Type B pancreatic cell (in vitro differentiated cells): Measurements from ENCODE around the gene ITIH1. TPM values are rescaled to one million over a fixed set of nuclear protein-coding genes. Genes with fewer than 3 reads are reported as not detected.
A peak's percentile ranks its signal among the peaks of the same experiment; 100 is the strongest.

Experiments
- DNase-seq: peaks from one replicate; pipeline ENCODE4 v3.0.0; 2021; ENCODE audit warnings: mixed read lengths; ENCODE audit not compliant: unreplicated experiment; ENCODE audit errors: extremely low spot score
- H3K27ac Mint-ChIP-seq: 2 replicates; pipeline ENCODE4 v1.8.0; 2021; ENCODE audit warnings: mild to moderate bottlenecking, mixed read lengths
- H3K27me3 Mint-ChIP-seq: 2 replicates; pipeline ENCODE4 v1.8.0; 2021; ENCODE audit warnings: mixed read lengths
- H3K36me3 Mint-ChIP-seq: 2 replicates; pipeline ENCODE4 v1.8.0; 2021; ENCODE audit warnings: mixed read lengths
- H3K4me1 Mint-ChIP-seq: one replicate; pipeline ENCODE4 v1.8.0; 2021; ENCODE audit warnings: mixed read lengths; ENCODE audit not compliant: unreplicated experiment
- H3K4me3 Mint-ChIP-seq: 2 replicates; pipeline ENCODE4 v1.8.0; 2021; ENCODE audit warnings: mild to moderate bottlenecking, mixed read lengths
- H3K9me3 Mint-ChIP-seq: 2 replicates; pipeline ENCODE4 v1.8.0; 2021; ENCODE audit warnings: mixed read lengths
- CTCF ChIP-seq: fragments of 200-600 bp; sonication (generic); conservative IDR thresholded peaks from 2 replicates; pipeline ENCODE4 v1.5.0; 2021; ENCODE audit warnings: antibody characterized with exemption, mild to moderate bottlenecking
- total RNA-seq: library from RNA; stranded (reverse); gene quantifications from 2 replicates; pipeline ENCODE4 v1.2.1, GENCODE V29; 2021; ENCODE audit warnings: low replicate concordance

ITIH1 gene
- total RNA-seq, 1 donor from 2014 or later = 8.0 TPM

GRCh38 chr3:52798978-52799476, 21.6 kb downstream of the ITIH1 start:
- Mint-ChIP-seq H3K4me3 (no peak overlapping the region), H3K9me3 (no peaks in the 10 kb centered on the region), H3K4me1 (peaks cover 6% of the 10 kb centered on the region), H3K27me3 (no peaks in the 10 kb centered on the region), H3K36me3 (no peaks in the 10 kb centered on the region), H3K27ac (no peak overlapping the region)
- no peak for DNase-seq
- TF ChIP-seq CTCF = peak; percentile 70

DNA sequence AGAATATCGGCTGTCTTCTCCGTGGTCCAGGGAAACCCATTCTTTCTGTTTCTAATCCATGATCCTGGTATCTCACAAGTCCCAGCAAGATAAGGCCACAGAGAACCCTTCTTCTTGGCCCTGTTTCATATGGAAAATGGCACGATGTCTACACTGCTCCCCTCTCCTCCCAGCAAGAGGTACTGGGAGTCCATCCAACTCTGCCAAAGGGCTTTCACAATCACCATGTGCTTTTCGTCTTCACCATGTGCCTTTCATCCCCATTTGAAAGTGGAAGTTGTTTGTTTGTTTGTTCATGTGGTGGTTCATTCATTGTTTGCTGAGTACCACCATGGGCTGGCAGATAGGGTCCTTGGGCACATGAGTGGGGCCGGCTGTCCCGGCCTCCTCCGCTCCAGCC, 22.7 kb downstream of the ITIH1 start:
- no peaks in the 10 kb centered on the region for H3K36me3 Mint-ChIP-seq
- H3K4me1 Mint-ChIP-seq = no peaks in the 10 kb centered on the region
- no peak for DNase-seq
- no peak for TF ChIP-seq CTCF
- no peak overlapping the region for H3K27ac Mint-ChIP-seq
- H3K4me3 Mint-ChIP-seq = no peak overlapping the region
- H3K27me3 Mint-ChIP-seq = no peaks in the 10 kb centered on the region
- no peaks in the 10 kb centered on the region for H3K9me3 Mint-ChIP-seq

DNA sequence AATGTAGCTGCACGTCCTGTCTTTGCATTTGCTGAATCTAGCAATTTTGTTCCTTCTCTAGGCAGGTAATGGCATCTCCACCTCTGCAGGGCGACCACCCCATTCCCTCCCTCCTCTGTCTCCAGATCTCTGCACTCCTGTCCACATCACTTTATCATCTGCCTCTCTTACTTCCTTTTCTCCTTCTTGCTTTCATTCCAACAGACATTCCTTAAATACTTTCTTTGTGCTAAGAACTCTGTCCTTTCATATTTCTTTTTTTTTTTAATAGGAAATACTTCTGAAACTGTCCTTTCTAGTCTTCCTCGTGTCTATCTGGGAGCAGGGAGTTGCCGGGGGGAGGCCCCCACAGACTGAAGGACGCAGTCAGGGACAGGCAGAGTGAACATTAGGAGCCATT, 24.4 kb downstream of the ITIH1 start:
- no peak overlapping the region for H3K27ac Mint-ChIP-seq
- no peak for TF ChIP-seq CTCF
- H3K27me3 Mint-ChIP-seq = no peaks in the 10 kb centered on the region
- H3K36me3 Mint-ChIP-seq = no peaks in the 10 kb centered on the region
- H3K4me3 Mint-ChIP-seq = no peak overlapping the region
- H3K4me1 Mint-ChIP-seq = no peaks in the 10 kb centered on the region
- H3K9me3 Mint-ChIP-seq = no peaks in the 10 kb centered on the region
- no peak for DNase-seq

DNA sequence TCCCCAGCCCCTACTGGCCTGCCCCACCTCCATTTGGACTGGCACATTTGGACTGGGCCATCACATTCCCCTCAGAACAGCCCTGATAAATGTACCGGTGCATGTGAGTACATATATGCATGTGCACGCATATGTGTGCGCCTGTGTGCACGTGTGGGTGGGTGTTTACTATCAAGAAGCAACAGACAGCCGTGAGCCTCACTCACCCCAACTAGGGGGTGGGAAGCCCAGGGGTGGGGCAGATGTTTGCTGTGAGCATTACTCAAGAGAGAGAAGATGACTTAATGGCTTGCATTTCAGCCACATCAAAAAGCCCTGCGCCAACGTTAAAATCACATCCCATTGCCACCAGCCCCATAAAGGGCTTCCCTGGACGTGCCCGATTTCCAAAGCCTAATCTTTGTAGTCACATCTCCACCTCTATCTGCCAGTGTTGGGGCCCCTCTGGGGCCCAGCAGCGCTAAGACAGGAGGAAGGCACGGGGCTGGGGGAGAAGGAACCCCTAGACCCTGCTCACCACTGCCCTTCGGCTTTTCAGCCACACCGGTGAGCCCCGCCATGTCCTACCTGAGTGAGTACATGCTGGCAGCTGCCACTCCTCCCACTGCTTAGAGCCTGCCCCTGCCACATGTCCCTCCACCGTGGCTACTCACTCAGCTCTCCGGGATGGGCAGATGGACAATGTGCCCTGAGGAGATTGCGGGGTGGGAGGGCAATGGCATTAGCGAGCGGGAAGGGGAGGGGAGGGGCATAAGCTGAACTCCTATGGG, 28.1 kb downstream of the ITIH1 start:
- no peak overlapping the region for H3K4me3 Mint-ChIP-seq
- H3K4me1 Mint-ChIP-seq = no peaks in the 10 kb centered on the region
- H3K27me3 Mint-ChIP-seq = no peaks in the 10 kb centered on the region
- H3K9me3 Mint-ChIP-seq = no peaks in the 10 kb centered on the region
- H3K27ac Mint-ChIP-seq = no peak overlapping the region
- TF ChIP-seq CTCF = no peak
- no peaks in the 10 kb centered on the region for H3K36me3 Mint-ChIP-seq
- no peak for DNase-seq

DNA sequence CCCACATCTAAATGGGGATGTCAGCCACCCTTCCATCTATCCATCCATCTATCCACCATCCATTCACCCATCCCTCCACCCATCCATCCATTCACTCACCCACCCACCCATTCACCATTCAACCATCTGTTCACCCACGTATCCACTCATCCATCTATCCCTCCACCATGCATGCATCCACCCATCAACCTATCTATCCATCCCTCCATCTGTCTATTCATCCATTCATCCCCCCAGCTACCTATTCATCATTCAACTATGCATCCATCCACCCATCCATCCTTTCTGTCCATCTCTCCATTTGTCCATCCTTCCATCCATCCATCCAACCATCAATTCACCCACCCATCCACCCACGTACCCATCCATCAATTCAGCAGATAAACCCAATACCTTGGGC, 31.8 kb downstream of the ITIH1 start:
- no peaks in the 10 kb centered on the region for H3K27me3 Mint-ChIP-seq
- no peaks in the 10 kb centered on the region for H3K9me3 Mint-ChIP-seq
- H3K27ac Mint-ChIP-seq = no peak overlapping the region
- no peak for DNase-seq
- no peak overlapping the region for H3K4me3 Mint-ChIP-seq
- H3K36me3 Mint-ChIP-seq = no peaks in the 10 kb centered on the region
- H3K4me1 Mint-ChIP-seq = no peaks in the 10 kb centered on the region
- no peak for TF ChIP-seq CTCF
